Breast epithelium (tissue), 3 donors: ENCODE measurements around the gene TMEM217.

Experiments
- POLR2A ChIP-seq: fragments of 450-650 bp; IDR thresholded peaks from one replicate; pipeline ENCODE4 v1.6.1; 2016; ENCODE audit warnings: antibody characterized with exemption, mild to moderate bottlenecking, moderate library complexity
- POLR2AphosphoS5 ChIP-seq, 3 donors: sonication (generic); formaldehyde crosslinking; IDR thresholded peaks; one replicate each; pipeline ENCODE4 v1.6.1; 2017; ENCODE audit warnings: antibody characterized with exemption in 3 of 3
- TF ChIP-seq, protein P1 (sequence below), 3 donors: fragments of 450-650 bp; IDR thresholded peaks; one replicate each; pipeline ENCODE4 v1.5.1; 2016 to 2017; ENCODE audit warnings: antibody characterized with exemption in 3 of 3, mild to moderate bottlenecking in 3 of 3, moderate library complexity in 3 of 3

DNA sequence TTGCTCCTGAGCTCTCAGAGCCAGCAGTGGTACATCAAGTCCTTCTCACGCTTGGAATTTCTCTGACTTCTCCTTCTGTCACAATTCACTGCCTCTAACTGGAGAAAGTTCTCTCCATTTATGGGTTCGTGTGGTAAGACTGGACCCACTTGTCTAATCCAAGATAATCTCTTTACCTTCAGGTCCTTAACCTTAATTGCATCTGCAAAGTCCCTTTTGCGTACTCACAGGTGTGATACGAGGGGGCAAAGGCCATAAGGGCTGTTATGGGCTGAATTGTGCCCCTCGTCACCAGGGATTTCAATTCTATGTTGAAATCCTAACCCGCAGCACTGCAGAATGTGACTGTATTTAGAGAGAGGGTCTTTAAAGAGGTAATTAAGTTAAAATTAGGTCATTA lies 27.8 kb downstream of the TMEM217 start:
- TF ChIP-seq, protein P1, sequence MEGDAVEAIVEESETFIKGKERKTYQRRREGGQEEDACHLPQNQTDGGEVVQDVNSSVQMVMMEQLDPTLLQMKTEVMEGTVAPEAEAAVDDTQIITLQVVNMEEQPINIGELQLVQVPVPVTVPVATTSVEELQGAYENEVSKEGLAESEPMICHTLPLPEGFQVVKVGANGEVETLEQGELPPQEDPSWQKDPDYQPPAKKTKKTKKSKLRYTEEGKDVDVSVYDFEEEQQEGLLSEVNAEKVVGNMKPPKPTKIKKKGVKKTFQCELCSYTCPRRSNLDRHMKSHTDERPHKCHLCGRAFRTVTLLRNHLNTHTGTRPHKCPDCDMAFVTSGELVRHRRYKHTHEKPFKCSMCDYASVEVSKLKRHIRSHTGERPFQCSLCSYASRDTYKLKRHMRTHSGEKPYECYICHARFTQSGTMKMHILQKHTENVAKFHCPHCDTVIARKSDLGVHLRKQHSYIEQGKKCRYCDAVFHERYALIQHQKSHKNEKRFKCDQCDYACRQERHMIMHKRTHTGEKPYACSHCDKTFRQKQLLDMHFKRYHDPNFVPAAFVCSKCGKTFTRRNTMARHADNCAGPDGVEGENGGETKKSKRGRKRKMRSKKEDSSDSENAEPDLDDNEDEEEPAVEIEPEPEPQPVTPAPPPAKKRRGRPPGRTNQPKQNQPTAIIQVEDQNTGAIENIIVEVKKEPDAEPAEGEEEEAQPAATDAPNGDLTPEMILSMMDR (IDR thresholded peaks at IDR 0.05) = no peak
- TF ChIP-seq POLR2AphosphoS5 (IDR thresholded peaks at IDR 0.05) (no peak), POLR2A (no peak)
